Stimulated activated CD4-positive, alpha-beta T cell treated with anti-CD3 and anti-CD28 coated beads, TNF-alpha, amount 100 ng/mL, for 4 hours (primary cell): ENCODE data around the gene PVALEF.

ENCODE experiments used
- DNase-seq, 3 experiments: peaks; one replicate each; pipeline ENCODE4 v3.0.0-alpha.2; 2020; ENCODE audit warnings: low read depth in 3 of 3

The PVALEF gene

DNA sequence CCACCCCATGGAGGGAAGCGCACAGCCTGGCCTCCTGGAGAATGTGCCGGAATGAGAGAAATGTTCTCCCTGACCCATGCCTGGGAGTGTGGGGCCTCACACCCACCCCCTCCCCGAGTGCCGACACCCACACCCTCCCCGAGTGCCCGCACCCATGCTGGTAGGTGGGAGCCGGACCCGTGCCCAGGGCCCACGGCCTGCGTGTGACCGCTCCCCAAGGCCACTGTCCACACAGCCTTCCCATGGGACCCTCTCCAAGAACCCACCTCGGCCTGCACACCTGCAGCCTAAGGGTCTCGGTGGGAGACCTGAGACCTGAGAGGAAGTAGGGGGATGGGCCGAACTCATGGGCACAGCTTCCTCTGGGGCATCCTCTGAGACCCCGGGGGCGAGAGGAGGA lies 3.3 kb upstream of the PVALEF start:
- DNase-seq = no peak

DNA sequence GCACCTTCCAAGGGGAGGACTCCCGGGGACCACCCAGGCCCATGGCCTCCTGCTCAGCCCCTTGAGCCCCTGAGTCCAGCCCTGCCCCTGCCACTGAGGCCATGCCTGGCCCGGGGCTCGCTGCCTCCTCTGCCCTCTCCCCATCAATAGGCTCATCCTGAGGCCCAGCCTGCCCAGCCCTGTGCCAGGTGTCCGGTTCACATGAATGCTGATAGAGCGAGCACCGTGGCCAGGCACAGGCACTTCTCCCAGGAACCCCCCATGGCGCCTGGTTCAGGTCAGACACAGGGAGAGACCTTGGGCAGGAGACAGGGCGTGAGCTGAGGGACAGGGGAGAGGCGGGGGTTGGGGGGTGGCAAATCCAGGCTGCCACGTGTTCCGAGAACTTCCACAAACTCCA lies 2.8 kb upstream of the PVALEF start:
- no peak for DNase-seq

DNA sequence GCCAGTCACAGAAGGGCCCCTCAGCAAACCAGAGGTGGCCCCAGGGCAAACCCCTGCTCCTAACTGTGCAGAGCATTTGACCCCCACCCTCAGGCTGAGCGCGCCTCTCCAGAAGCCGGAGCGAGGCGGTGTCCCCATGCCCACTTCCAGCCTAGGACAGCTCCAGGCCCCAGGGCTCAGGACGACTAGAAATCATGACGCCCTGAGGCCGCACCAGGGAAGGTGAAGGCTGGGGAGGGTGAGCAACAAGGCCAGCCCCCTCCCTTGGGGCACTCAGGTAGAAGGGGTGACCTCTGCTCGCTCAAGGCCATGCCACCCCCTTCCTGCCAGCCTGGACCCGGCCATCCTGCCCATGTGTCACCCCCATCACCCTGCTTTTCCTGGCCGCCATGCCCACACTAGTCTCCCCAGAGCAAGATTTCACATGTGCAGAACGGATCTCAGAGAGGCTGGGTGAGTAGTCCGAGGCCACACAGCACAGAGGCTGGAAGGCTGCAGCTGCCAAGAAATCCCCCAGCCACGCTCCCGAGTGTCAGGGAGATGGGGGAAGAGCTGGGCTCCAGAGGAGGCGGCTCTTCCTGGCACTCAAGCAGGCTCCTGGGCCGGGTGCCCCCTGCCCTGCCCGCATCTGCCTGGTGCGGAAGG lies 2.1 kb upstream of the PVALEF start:
- DNase-seq = no peak

DNA sequence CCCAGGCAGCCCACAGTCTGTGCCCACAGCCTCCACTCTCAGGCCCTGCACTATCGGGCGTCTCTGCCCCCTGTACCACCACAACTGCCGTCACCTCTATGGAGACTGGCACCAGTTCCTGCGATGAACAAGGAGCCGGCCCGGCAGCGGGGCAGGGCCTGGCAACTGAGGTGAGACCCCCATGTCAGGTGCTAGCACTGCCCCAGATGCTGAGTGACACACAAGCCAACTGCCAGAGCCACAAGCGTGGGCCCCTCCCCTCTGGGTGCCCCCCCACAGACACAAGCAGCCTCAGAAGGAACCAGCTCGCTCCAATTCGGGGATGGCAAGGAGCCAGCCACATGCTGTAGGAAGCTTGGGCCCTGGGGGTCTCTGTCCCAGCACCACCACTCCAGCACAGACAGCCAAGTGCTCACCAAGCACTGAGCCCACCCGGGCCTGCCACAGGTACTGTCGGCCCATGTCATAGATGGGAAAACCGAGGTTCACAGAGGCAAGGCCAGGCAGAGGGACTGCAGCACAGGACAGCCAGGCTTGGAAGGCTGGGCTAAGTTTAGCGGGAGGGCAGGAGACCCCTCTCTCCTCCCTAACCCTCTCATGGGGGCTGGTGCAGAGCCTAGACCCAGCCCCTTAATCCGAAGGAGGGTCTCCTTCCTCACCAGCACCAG lies 1.5 kb upstream of the PVALEF start:
- no peak for DNase-seq

DNA sequence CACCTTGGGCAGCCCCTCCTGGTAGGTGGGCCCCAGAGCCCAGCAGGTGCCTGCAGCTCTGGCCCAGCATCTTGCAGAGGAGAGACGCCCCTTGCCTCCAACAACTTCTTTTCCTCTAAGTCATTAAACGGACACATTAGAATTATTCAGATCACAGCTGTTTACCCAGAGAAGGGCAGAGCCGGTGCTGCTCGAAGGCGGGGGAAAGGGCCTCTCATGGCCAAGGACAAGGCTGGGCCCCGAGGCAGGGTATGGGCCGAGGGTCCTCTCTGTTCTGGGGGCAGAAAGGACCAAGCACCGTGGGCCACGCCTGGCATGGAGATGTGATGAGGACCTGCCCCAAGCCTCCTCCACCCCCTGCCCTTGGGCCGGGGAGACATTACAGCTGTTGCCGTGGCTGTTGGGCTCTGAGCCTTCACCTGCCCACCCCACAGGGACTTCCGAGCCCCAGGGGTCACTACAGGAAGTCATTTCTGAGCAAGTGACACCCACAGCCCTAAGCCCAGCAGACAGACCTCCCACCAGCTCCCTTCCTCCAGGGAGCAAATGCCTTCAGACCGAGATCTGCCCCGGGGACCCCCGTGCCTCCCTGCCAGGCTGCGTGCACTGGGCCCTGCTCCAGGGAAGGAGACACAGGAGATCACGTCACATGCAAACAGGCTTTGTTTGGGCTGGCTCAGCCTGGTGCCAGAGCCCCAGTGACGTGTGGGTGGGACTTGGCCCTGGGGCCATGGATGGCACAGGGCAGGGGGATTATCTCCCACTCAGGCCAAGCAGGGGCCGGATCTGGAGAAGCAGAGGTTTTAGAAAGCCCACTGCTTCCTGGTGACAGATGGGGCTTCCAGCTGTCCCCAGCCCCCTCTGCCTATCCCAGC lies 699 bp upstream of the PVALEF start:
- DNase-seq = no peak

DNA sequence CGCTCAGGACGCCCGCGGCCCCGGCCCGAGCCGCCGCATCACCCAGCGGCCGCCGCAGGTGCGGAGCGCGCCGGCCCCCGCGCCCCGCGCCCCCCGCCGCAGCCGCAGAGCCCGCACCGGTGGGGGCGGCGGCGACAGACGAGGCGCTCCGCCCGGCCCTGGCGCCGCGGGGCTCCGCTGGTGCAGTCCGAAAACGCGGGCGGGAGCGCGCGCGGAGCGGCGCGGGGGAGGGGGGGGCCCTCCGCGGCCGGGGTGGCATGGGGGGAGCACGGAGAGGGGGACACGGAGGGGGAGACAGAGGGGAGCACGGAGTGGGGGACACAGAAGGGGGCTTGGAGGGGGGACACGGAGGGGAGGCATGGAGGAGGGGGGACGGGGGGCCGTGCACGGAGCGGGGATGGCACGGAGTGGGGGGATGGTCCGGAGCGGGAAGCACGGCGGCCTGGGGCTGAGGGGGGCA lies 756 bp downstream of the PVALEF start, which contains the start of gene AATK:
Gene AATK, minus strand, starts transcription at position 189 of the 460 bp plus-strand sequence. CDS start 229 bp downstream, outside the sequence.
- DNase-seq = no peak

DNA sequence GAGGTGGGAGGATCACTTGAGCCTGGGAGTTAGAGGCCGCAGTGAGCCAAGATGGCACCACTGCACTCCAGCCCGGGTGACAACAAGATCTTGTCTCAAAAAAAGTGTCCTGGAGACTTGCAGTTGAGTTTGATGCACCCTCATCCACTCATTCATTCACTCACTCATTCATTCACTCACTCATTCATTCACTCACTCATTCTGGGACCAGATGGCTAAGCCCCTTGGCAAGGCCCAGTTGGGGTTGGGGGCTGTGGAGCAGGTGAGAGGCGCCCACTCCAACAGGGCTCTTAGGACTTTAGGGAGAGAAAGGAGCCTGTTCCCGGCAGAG lies 1.9 kb downstream of the PVALEF start:
- no peak for DNase-seq

DNA sequence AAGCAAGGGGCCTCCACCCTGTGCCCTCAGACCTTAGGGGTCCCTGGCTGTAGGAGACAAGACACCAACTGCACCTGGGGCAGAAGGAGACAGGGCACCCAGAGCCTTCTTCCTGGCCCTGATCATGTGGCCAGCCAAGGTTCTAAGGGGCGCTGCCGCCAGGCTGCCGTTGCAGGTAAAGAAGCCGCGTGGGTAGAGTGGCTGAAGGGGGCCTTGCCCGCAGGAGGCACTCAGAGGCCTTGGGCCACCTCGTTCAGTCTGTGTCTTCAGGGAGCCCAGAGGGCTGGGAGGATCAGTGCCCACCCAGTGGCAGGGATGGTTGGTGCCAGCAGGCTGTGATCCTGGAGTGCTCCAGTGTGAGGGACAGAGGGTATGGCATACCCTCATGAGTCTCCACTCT lies 2.3 kb downstream of the PVALEF start:
- DNase-seq = no peak

DNA sequence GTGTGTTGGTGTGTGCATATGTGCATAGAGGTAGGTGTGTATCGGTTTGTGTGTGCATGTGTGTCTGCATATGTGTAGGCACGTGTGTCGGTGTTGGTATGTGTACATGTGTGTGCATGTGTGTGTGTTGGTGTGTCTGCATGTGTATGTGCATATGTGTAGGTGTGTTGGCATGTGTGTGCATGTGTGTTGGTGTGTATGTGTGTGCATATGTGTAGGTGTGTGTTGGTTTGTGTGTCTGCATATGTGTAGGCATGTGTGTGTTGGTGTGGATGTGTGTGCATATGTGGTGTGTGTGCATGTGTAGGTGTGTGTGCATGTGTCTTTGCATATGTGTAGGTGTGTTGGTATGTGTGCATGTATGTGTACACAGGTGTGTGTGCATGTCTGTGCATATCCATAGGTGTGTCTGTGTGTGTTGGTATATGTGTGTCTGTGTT lies 4.6 kb downstream of the PVALEF start:
- no peak for DNase-seq

DNA sequence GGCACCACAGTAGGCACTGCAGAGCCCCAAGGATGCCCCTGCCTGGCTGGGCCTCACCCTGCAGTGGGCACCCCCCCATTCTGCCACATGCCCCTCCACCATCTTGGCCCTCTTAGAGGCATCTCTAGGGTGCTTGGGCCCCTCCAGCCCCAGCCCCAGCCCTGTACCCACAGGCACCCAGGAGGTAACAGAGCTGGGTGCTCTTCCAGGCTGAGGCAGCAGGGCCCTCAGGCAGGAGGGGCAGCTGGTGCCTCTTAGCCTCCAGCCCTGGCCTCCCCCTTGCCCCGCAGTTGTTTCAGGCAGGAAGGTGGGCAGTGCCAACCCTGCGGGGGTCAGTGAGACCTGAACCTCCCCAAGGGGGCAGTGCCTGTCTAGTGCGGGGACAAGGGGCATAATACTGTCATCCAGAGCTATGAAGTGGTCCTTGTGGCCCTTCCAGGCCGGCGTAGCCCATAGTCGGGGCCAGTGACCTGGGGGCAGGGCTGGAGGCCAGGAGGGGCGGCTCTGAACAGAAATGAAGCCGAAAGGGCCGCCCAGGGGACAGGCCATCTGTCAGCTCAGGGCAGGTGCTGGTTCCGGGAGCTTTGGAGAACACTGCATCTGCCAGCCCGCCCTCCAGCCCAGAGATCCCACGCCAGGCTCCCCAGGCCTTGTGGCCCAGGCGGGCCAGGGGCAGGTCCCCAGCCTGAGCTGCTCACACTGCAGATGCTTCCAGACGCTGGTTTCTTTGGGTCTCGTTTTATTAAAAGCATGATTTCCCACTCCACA lies 5.6 kb downstream of the PVALEF start:
- DNase-seq = no peak

DNA sequence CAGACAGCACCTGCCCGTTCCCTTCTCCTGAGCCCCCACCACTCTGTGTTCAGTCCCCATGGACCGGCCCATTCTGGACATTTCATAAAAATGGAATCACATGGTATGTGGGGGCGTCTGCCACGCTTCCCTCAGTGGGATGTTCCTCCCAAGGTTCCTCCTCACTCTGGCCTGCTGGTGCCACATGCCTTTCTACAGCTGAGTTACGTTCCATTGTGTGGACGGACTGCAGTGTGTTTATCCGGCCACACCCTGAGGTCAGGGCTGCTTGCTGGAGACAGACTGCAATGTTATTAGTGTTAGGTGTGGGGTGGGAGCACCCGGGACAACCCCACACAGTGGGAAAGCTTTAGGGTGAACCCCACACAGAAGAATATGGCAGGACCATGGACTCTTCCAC lies 6.6 kb downstream of the PVALEF start:
- no peak for DNase-seq

DNA sequence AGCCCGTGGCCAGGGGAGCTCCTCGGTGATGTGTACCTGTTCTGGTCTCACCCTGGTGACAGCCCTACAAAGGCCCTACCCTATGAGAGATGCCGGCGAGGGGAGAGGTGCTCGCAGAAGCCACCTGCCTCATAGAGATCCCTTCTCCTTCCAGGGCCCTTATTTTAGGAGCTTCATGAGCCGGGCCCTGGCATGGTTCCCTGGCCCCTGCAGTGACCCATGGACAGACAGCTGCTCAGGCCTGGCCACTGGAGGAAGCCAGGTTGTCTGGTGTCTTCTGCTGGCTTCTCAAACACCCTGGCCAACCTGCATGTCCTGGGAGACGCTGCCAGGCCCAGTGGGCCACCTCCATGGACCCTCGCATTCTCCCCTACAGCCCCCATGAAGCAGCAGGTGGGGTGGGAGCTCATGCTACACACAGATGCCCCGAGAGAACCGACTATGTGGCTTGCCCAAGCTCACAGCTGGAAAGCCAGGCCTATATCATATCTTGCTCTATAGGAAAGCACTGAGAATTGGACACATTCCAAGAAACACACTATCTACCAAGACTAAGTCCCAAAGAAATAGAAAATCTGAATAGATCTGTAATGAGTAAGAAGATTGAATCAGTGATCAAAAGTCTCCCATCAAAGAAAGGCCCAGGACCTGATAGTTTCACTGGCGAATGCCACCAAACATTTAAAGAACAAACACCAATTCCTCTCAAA lies 7.9 kb downstream of the PVALEF start:
- DNase-seq = no peak

DNA sequence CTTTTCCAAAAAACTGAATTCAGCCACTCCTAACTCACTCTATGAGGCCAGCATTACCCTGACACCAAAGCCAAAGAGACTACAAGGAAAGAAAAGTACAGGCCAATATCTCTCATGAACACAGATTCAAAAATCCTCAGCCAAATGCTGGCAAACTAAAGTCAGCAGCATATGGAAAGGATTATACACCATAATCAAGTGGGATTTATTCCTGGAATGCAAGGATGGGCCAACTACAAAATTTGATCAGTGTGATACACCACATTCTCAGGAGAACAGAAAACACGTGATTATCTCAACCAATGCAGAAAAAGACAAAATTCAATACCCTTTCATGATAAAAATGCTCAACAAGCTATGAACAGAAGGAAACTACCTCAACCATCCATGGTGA lies 8.5 kb downstream of the PVALEF start:
- no peak for DNase-seq

DNA sequence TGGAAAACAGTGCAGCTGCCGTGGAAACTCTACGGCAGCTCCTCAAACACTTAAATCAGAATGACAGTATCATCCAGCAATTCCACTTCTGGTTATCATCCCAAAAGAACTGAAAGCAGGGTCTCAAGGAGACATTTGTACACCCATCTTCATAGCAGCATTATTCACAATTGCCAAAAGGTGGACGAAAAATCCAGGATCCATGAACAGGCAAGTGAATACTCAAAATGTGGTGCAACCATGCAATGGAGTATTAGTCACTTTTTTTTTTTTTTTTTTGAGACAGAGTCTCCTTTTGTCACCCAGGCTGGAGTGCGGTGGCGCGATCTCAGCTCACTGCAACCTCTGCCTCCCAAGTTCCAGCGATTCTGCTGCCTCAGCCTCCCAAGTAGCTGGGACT lies 11.4 kb downstream of the PVALEF start:
- no peak for DNase-seq

DNA sequence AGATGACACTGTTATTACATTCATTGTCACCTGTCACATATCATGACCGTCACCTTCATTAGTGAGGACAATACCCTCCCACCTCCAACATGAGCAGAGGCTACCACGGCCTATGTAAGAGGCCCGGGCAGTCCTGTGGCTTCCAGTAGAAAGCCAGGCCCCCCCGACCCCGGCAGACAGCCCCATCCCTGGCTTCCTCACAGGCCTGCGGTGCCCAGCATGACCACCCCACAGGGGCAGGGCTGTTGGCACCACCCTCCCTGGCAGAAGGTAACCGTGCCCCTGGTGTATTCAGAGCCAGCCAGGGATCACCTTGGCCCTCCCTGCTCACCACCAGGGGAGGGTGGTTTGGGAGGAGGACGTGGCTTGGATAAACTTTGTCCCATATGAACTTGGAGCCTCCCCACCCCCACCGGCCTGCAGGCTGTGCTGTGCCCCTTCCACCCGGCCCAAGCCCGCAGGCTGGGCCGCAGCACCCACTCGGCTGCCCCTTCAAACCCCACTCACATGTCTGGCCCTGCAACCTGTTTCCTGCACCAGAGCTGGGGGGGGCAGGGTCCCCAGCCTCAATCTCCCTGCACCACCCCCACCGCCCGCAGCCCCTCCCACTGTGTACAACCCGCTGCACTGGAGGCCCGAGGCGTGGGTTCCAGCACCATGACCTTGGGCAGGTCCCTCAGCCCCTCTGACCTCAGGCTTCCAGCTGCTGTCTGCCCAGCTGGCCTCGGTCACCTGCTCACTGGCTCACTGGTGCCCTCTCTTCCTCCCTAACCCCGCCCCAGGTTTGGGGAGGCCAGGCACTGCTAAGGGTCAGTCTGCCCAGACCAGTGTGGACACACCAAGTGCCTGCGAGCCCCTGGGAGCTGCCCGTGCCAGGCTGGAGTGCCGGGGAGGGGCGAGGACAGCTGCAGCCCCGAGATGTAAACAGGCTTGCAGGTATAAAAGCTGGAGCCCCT lies 13.1 kb downstream of the PVALEF start:
- no peak for DNase-seq

DNA sequence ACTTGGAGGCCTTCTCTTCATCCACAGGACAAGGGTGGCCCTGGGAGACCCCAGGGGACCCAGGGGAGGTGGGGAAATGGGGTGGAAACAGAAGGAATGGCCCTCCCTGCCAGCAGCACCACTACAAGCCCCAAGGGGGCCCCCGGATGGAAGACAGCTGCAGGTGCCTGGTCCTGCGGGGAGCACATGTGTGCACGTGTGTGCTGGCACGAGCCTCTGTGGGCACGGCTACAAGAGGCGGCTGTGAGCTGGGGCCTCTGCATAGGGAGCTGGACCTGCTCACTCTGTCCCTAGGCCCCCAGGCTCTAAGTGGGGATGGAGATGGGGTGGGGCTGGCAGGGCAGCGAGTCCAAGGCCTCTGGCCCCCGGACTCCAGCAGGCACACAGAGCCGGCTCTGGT lies 13.9 kb downstream of the PVALEF start:
- no peak for DNase-seq

DNA sequence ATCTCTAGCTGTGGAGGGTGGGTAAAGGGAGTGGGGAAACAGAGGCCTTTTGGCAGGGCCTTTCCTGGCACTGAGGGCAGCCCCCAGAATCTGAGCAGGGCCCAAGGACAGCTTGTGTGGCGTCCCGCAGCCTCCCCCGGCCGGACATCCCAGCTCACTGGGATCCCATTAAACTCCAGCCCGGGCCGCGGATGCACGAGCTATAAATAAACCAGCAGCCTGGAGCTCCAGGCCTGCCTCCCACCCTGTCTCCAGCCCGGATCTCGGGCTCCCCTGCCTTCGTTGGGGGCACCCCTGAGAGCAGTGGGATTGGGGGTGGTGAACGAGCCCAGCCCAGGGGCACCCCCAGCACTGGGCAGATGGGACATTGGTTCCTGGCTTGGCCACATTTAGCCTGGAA lies 14.6 kb downstream of the PVALEF start:
- no peak for DNase-seq

DNA sequence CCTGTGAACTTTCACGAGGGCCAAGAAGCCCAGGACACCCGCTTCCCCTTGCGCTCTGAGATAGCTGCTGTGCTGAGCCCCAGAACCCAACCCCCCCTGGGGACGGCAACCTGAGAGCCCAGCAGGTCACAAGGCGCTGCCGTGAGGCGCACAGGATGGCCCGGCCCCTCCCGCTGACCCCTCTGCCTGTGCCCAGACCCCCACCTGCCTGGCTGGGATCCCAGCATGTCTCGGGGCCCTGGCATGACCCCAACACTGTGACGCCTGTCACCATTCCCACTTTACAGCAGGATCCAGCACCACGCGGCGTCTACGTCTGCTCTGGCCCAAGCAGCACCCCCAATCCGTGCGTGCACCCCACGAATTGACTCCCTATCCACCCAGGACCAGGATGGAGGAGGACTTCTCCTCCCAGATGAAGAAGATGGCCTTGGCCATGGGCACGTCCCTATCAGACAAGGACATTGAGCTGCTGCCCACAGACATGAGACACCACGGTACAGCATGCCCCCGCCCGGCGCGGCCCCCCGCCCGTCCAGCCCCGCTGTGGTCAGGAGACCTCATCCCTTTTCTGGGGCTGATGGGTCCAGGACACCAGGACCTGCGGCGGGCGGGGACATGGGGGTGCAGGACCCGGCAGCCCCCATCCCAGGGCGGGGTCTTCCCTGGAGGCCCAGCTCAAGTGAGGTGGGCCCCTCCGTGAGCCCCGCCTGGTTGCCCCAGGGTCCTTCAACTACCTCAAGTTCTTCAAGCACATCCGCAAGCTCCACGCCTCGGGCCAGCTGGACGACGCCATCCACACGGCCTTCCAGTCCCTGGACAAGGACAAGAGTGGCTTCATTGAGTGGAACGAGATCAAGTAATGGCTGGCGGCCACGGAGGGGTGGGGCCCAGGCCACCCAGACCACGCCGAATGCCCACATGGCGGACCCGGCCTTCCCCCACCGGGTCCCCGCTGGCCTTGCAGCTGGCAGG lies 15.8 kb downstream of the PVALEF start:
- DNase-seq = no peak

DNA sequence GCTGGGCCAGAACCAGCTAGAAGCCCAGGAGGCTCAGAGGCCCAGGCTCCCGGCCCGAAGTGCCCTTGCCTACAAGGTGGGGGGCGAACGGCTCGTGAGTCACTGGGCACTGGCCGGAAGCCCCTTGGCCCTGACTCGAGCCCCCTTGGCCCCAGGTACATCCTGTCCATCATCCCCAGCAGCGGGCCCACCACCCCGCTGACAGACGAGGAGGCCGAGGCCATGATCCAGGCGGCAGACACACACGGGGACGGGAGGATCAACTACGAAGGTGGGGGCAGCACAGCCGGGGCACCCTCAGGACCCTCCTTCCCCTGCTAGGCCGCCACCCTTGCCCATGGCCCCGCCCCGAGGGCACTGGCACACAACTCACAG lies 16.5 kb downstream of the PVALEF start:
- no peak for DNase-seq
